OCI-LY1 (cell line): Measurements from ENCODE around the gene TEX10.

Source experiments
- H2AFZ ChIP-seq: fragments of 200-600 bp; sonication (generic), shearing (Covaris generic); 2 replicates; pipeline ENCODE4 v1.6.0; 2014; ENCODE audit warnings: antibody characterized with exemption, mild to moderate bottlenecking, low read length
- H3F3A ChIP-seq: fragments of 200-600 bp; sonication (generic), shearing (Covaris generic); 2 replicates; pipeline ENCODE4 v1.6.0; 2014; ENCODE audit warnings: mild to moderate bottlenecking, antibody characterized with exemption, low read length, moderate library complexity; ENCODE audit not compliant: insufficient read depth
- H3K27ac ChIP-seq: fragments of 200-600 bp; sonication (generic); 2 replicates; pipeline ENCODE4 v1.5.1; 2014; ENCODE audit warnings: low read length, mixed run types, mild to moderate bottlenecking, low read depth; ENCODE audit not compliant: poor library complexity, severe bottlenecking
- H3K27me3 ChIP-seq: fragments of 200-600 bp; sonication (generic); 2 replicates; pipeline ENCODE4 v1.6.0; 2014; ENCODE audit warnings: antibody characterized with exemption, mild to moderate bottlenecking, low read length, moderate library complexity; ENCODE audit not compliant: insufficient read depth
- H3K36me3 ChIP-seq: fragments of 200-600 bp; sonication (generic); 2 replicates; pipeline ENCODE4 v1.6.1; 2014; ENCODE audit warnings: mild to moderate bottlenecking, antibody characterized with exemption, low read length, moderate library complexity, mixed read lengths; ENCODE audit not compliant: insufficient read depth
- H3K4me1 ChIP-seq: fragments of 200-600 bp; sonication (generic); 2 replicates; pipeline ENCODE4 v1.5.1; 2014; ENCODE audit warnings: mild to moderate bottlenecking, low read length, moderate library complexity; ENCODE audit not compliant: insufficient read depth, severe bottlenecking
- H3K4me2 ChIP-seq: fragments of 200-600 bp; sonication (generic), shearing (Covaris generic); 2 replicates; pipeline ENCODE4 v1.6.1; 2014; ENCODE audit warnings: low read length
- H3K4me3 ChIP-seq: fragments of 200-600 bp; sonication (generic); 2 replicates; pipeline ENCODE4 v1.5.1; 2014; ENCODE audit warnings: low read length, low read depth, mild to moderate bottlenecking, mixed read lengths; ENCODE audit not compliant: poor library complexity, severe bottlenecking
- H3K79me2 ChIP-seq: fragments of 200-600 bp; shearing (Covaris generic); 2 replicates; pipeline ENCODE4 v1.6.1; 2016; ENCODE audit warnings: mixed run types, low read length, mixed read lengths; ENCODE audit not compliant: insufficient read depth
- H3K9ac ChIP-seq: fragments of 200-600 bp; sonication (generic), shearing (Covaris generic); 2 replicates; pipeline ENCODE4 v1.6.1; 2014; ENCODE audit warnings: mild to moderate bottlenecking, low read length, mixed read lengths
- H3K9me2 ChIP-seq: fragments of 200-600 bp; sonication (generic), shearing (Covaris generic); 2 replicates; pipeline ENCODE4 v1.6.1; 2014; ENCODE audit warnings: low read depth, mild to moderate bottlenecking, low read length, mixed read lengths
- H3K9me3 ChIP-seq: fragments of 200-600 bp; shearing (Covaris generic); 2 replicates; pipeline ENCODE4 v1.6.1; 2014; ENCODE audit warnings: low read length, mixed read lengths
- H4K20me1 ChIP-seq: fragments of 200-600 bp; sonication (generic), shearing (Covaris generic); 2 replicates; pipeline ENCODE4 v1.6.0; 2016; ENCODE audit warnings: mild to moderate bottlenecking, low read length; ENCODE audit not compliant: insufficient read depth
- CTCF ChIP-seq: fragments of 200-600 bp; sonication (generic), shearing (Covaris generic); IDR thresholded peaks from 2 replicates; pipeline ENCODE4 v1.5.1; 2017; ENCODE audit warnings: mild to moderate bottlenecking, antibody characterized with exemption, low read length, moderate library complexity, mixed read lengths
- EZH2 ChIP-seq: fragments of 200-600 bp; sonication (generic), shearing (Covaris generic); IDR thresholded peaks from 2 replicates; pipeline ENCODE4 v1.8.0; 2017; ENCODE audit warnings: borderline replicate concordance, mixed run types, mild to moderate bottlenecking, antibody characterized with exemption, low read length, moderate library complexity, mixed read lengths

The TEX10 gene

GRCh38 chr9:100284247-100284646, 68.5 kb downstream of the TEX10 start:
- Histone ChIP-seq H3K27ac (no peak overlapping the region), H3K9me2 (no peaks in the 10 kb centered on the region), H3K36me3 (peaks cover 49% of the 10 kb centered on the region), H3K4me2 (no peak overlapping the region), H3F3A (no peaks in the 10 kb centered on the region), H2AFZ (no peak overlapping the region), H3K27me3 (no peaks in the 10 kb centered on the region), H4K20me1 (no peaks in the 10 kb centered on the region), H3K79me2 (no peaks in the 10 kb centered on the region), H3K9me3 (peaks cover 8% of the 10 kb centered on the region; the same call in 1 of the 2 replicates), H3K4me1 (no peaks in the 10 kb centered on the region), H3K4me3 (no peak overlapping the region), H3K9ac (no peak overlapping the region)
- no peak for TF ChIP-seq CTCF
- TF ChIP-seq EZH2: no peak

DNA sequence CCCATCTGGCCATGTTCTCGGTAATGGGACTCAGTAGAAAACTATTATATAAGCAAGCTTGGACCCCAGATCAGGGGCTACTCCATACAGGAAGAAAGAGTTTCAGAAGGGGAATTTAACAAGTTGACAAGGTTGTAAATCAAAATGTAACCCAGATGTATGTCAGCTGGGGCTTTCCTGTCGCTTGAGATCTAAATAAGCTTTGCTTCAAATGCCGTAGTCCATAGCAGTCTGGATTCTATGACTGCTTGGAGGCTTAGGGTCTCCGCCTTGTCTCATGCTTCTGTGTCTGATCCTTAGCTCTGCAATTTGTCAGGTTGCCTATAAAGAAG, 70.4 kb downstream of the TEX10 start:
- H3K27ac ChIP-seq: no peak overlapping the region
- H3K9me3 ChIP-seq: 0 out of 2 replicates have a peak, but pooled peaks cover 4% of the 10 kb centered on the region
- no peaks in the 10 kb centered on the region for H3K4me1 ChIP-seq
- H3K4me3 ChIP-seq: no peak overlapping the region
- no peaks in the 10 kb centered on the region for H3K27me3 ChIP-seq
- H3K36me3 ChIP-seq: peaks cover 31% of the 10 kb centered on the region
- no peak overlapping the region for H3K4me2 ChIP-seq
- H4K20me1 ChIP-seq: no peaks in the 10 kb centered on the region
- H3K79me2 ChIP-seq: no peaks in the 10 kb centered on the region
- H3F3A ChIP-seq: no peaks in the 10 kb centered on the region
- TF ChIP-seq CTCF (no peak), EZH2 (no peak)
- H3K9me2 ChIP-seq: no peaks in the 10 kb centered on the region
- no peak overlapping the region for H2AFZ ChIP-seq
- H3K9ac ChIP-seq: no peak overlapping the region

DNA sequence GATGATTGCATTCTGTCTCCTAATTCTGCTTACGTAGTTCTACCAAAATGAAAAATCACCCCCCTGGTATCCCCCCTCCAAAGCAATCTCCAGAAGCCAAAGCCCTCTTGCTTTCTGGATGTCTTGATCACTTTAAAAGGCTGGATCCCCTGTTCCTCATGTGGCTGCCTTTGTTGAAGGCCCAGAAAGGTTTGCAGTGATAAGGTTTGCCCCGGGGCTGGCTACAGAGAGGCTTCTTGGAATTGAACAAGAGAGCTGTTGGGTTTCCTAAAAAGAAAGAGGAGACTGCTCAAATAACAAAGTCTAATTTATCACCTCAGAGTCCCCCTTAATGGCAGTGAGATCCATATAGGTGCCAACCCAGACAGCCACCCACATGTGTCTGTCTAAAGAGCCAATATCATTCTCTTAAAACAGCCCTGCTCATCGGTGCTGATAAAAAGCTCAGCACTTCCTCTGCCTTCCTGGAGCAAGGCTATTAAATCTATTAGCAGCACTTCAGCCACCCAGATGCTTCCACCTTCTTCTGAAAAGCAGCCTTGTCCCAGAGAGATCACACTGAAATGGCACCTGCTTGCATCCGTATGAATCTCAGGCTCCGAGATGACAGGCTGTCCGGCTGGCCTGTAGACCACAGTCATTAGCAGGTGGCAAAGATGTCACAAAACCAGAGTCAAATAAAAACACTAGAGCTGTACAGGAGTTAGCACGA, 70.9 kb downstream of the TEX10 start:
- H3F3A ChIP-seq: no peaks in the 10 kb centered on the region
- H2AFZ ChIP-seq: no peak overlapping the region
- peaks cover 30% of the 10 kb centered on the region for H3K36me3 ChIP-seq

More for the DNA sequence above, 70.9 kb downstream of the TEX10 start:
- no peaks in the 10 kb centered on the region for H3K4me1 ChIP-seq
- no peak overlapping the region for H3K27ac ChIP-seq
- H4K20me1 ChIP-seq: no peaks in the 10 kb centered on the region
- H3K9ac ChIP-seq: no peak overlapping the region
- H3K27me3 ChIP-seq: no peaks in the 10 kb centered on the region
- H3K4me3 ChIP-seq: no peak overlapping the region
- no peaks in the 10 kb centered on the region for H3K9me2 ChIP-seq
- H3K4me2 ChIP-seq: no peak overlapping the region
- H3K9me3 ChIP-seq: 0 out of 2 replicates have a peak, but pooled peaks cover 4% of the 10 kb centered on the region
- H3K79me2 ChIP-seq: no peaks in the 10 kb centered on the region
- TF ChIP-seq CTCF (no peak), EZH2 (no peak)
